IMR-90 (cell line): ENCODE data around the gene LCP1. TPM values are rescaled to one million over a fixed set of nuclear protein-coding genes. Genes with fewer than 3 reads are reported as not detected.

Source experiments
- ATAC-seq: fragments of 200-7000 bp; cut with Tn5 transposase; 2 replicates; pipeline ENCODE4 v1.9.1; 2020; ENCODE audit warnings: low read depth, mild to moderate bottlenecking, moderate library complexity
- BruUV-seq: library from RNA; stranded (reverse); fragments of 400-500 nt; replicated peaks from 2 replicates; lab custom pipeline; 2021; lab: Mats Ljungman, UMichigan
- CTCF ChIA-PET: fragments of 300-600 bp; formaldehyde crosslinking; extraction: SDS; loops from one replicate; lab custom pipeline; 2021; ENCODE audit warnings: antibody characterized with exemption; lab: Yijun Ruan, JAX
- POLR2A ChIA-PET: fragments of 300-600 bp; sonication (Branson Sonifier 250); formaldehyde crosslinking; loops from one replicate; lab custom pipeline; 2022; ENCODE audit warnings: antibody characterized with exemption; ENCODE audit not compliant: unreplicated experiment; lab: Charles Lee
- DNase-seq: peaks from one replicate; pipeline ENCODE4 v3.0.0; 2013
- H2AFZ ChIP-seq: replicated peaks from 2 replicates; pipeline ENCODE3; 2013; ENCODE audit warnings: low read length, mild to moderate bottlenecking; ENCODE audit not compliant: poor library complexity
- H2AK5ac ChIP-seq: 2 replicates; pipeline ENCODE4 v1.6.1; 2013; ENCODE audit warnings: low read depth, low read length, inconsistent platforms
- H2AK9ac ChIP-seq: replicated peaks from 2 replicates; pipeline ENCODE3; 2013; ENCODE audit warnings: mild to moderate bottlenecking, low read depth, low read length, moderate library complexity; ENCODE audit not compliant: poor library complexity
- H2BK120ac ChIP-seq: 2 replicates; pipeline ENCODE4 v1.6.1; 2013; ENCODE audit warnings: low read depth, low read length, inconsistent platforms
- H2BK15ac ChIP-seq: 3 replicates; pipeline ENCODE4 v1.6.1; 2013; ENCODE audit warnings: low read depth, low read length, inconsistent platforms
- H2BK20ac ChIP-seq: 2 replicates; pipeline ENCODE4 v1.6.1; 2013; ENCODE audit warnings: low read depth, mild to moderate bottlenecking, inconsistent platforms, low read length, moderate library complexity
- H2BK5ac ChIP-seq: 2 replicates; pipeline ENCODE4 v1.6.1; 2013; ENCODE audit warnings: mild to moderate bottlenecking, low read depth, low read length, inconsistent platforms; ENCODE audit not compliant: poor library complexity, severe bottlenecking
- H3K14ac ChIP-seq: replicated peaks from 2 replicates; pipeline ENCODE4 v1.6.1; 2013; ENCODE audit warnings: low read depth, low read length, inconsistent platforms
- H3K18ac ChIP-seq: 2 replicates; pipeline ENCODE4 v1.6.1; 2013; ENCODE audit warnings: low read depth, low read length, control low read depth
- H3K23ac ChIP-seq: 2 replicates; pipeline ENCODE4 v1.6.1; 2013; ENCODE audit warnings: low read depth, low read length, inconsistent platforms
- H3K27ac ChIP-seq: 2 replicates; pipeline ENCODE4 v1.5.1; 2013; ENCODE audit warnings: mild to moderate bottlenecking, control low read depth, low read length; ENCODE audit not compliant: insufficient read depth
- H3K27me3 ChIP-seq: 2 replicates; pipeline ENCODE4 v1.6.1; 2013; ENCODE audit warnings: low read length; ENCODE audit not compliant: control insufficient read depth, insufficient read depth
- H3K36me3 ChIP-seq: 2 replicates; pipeline ENCODE4 v1.6.1; 2013; ENCODE audit warnings: low read length, mixed read lengths; ENCODE audit not compliant: control insufficient read depth, insufficient read depth
- H3K4ac ChIP-seq: 2 replicates; pipeline ENCODE4 v1.6.1; 2013; ENCODE audit warnings: low read depth, low read length, inconsistent platforms
- H3K4me1 ChIP-seq: 2 replicates; pipeline ENCODE4 v1.6.1; 2013; ENCODE audit warnings: low read length, mixed read lengths; ENCODE audit not compliant: control insufficient read depth, insufficient read depth
- H3K4me2 ChIP-seq: 2 replicates; pipeline ENCODE4 v1.6.1; 2013; ENCODE audit warnings: low read depth, mild to moderate bottlenecking, control low read depth, low read length, moderate library complexity
- H3K4me3 ChIP-seq: 2 replicates; pipeline ENCODE4 v1.5.1; 2013; ENCODE audit warnings: low read depth, mild to moderate bottlenecking, control low read depth, low read length, moderate library complexity; ENCODE audit not compliant: insufficient read depth
- H3K56ac ChIP-seq: 2 replicates; pipeline ENCODE4 v1.6.1; 2013; ENCODE audit warnings: low read length, inconsistent platforms; ENCODE audit not compliant: insufficient read depth; ENCODE audit errors: extremely low read depth
- H3K79me1 ChIP-seq, 2 experiments: 2 replicates each; pipeline ENCODE4 v1.6.1; 2013; ENCODE audit warnings: low read length in 2 of 2, inconsistent platforms in 1 of 2, low read depth in 1 of 2
- H3K9ac ChIP-seq: 2 replicates; pipeline ENCODE4 v1.6.1; 2013; ENCODE audit warnings: low read depth, low read length, control low read depth
- H3K9me1 ChIP-seq: 2 replicates; pipeline ENCODE4 v1.6.1; 2013; ENCODE audit warnings: low read length, inconsistent platforms; ENCODE audit not compliant: insufficient read depth
- H3K9me3 ChIP-seq: 2 replicates; pipeline ENCODE4 v1.6.1; 2013; ENCODE audit warnings: low read length; ENCODE audit not compliant: control insufficient read depth, insufficient read depth
- H4K20me1 ChIP-seq: 2 replicates; pipeline ENCODE4 v1.6.1; 2013; ENCODE audit warnings: low read length, inconsistent platforms; ENCODE audit not compliant: insufficient read depth
- H4K5ac ChIP-seq: 2 replicates; pipeline ENCODE4 v1.6.1; 2013; ENCODE audit warnings: mild to moderate bottlenecking, low read depth, low read length, control low read depth
- H4K8ac ChIP-seq, 2 experiments: 2 replicates each; pipeline ENCODE4 v1.6.1; 2013; ENCODE audit warnings: low read depth in 2 of 2, low read length in 2 of 2, control low read depth in 1 of 2, inconsistent platforms in 1 of 2
- H4K91ac ChIP-seq: 2 replicates; pipeline ENCODE4 v1.6.1; 2013; ENCODE audit warnings: low read depth, low read length, inconsistent platforms; ENCODE audit not compliant: insufficient read depth
- BHLHE40 ChIP-seq: fragments of 150-350 bp; IDR thresholded peaks from 2 replicates; pipeline ENCODE4 v1.6.1; 2016; ENCODE audit warnings: mild to moderate bottlenecking, low read depth, low read length
- CEBPB ChIP-seq: IDR thresholded peaks from 2 replicates; pipeline ENCODE4 v1.6.1; 2012; ENCODE audit warnings: low read depth, low read length, improper control_type of control experiment
- CHD1 ChIP-seq: IDR thresholded peaks from 2 replicates; pipeline ENCODE4 v1.6.1; 2012; ENCODE audit warnings: low read depth, low read length, improper control_type of control experiment
- CTCF ChIP-seq: conservative IDR thresholded peaks from 2 replicates; pipeline ENCODE4 v1.5.1; 2012; ENCODE audit warnings: mild to moderate bottlenecking, low read depth, low read length, improper control_type of control experiment
- FOS ChIP-seq: fragments of 150-350 bp; IDR thresholded peaks from 2 replicates; pipeline ENCODE4 v1.6.1; 2016; ENCODE audit warnings: low read depth, low read length
- MAFK ChIP-seq: IDR thresholded peaks from 2 replicates; pipeline ENCODE4 v1.6.1; 2012; ENCODE audit warnings: low read depth, low read length, improper control_type of control experiment
- MAZ ChIP-seq: IDR thresholded peaks from 2 replicates; pipeline ENCODE4 v1.6.1; 2012; ENCODE audit warnings: low read depth, mild to moderate bottlenecking, low read length, improper control_type of control experiment, moderate library complexity, borderline replicate concordance
- MXI1 ChIP-seq: IDR thresholded peaks from 2 replicates; pipeline ENCODE4 v1.6.1; 2012; ENCODE audit warnings: low read depth, mild to moderate bottlenecking, low read length, moderate library complexity, borderline replicate concordance
- RAD21 ChIP-seq: IDR thresholded peaks from 2 replicates; pipeline ENCODE4 v1.6.1; 2012; ENCODE audit warnings: low read length, improper control_type of control experiment
- RFX5 ChIP-seq: IDR thresholded peaks from 2 replicates; pipeline ENCODE4 v1.8.0; 2012; ENCODE audit warnings: low read depth, mild to moderate bottlenecking, low read length, moderate library complexity
- SMC3 ChIP-seq: fragments of 150-350 bp; IDR thresholded peaks from 2 replicates; pipeline ENCODE4 v1.6.1; 2016; ENCODE audit warnings: low read depth, mild to moderate bottlenecking, antibody characterized with exemption, low read length, moderate library complexity
- USF2 ChIP-seq: fragments of 150-350 bp; IDR thresholded peaks from 2 replicates; pipeline ENCODE4 v1.6.1; 2017; ENCODE audit warnings: mild to moderate bottlenecking, antibody characterized with exemption, low read length, low read depth
- WGBS, 2 experiments: methylation state at CpG; one replicate each; pipeline versions ENCODE4 v1.1.5 to v1.1.7; 2013; ENCODE audit warnings: missing lambda C conversion rate in 2 of 2; ENCODE audit not compliant: insufficient read length in 1 of 2; ENCODE audit errors: extremely low coverage in 2 of 2; 5-methylcytosine and 5-hydroxymethylcytosine counted together
- dilution Hi-C: fragments of 300-500 bp; cut with HindIII; formaldehyde crosslinking; loops from one replicate; pipeline ENCODE4 v1.14.3; 2018; ENCODE audit warnings: low sequenced_read_pairs; ENCODE audit not compliant: unreplicated experiment
- in situ Hi-C: fragments of 300-500 bp; cut with MboI; formaldehyde crosslinking; loops from 3 replicates; pipeline ENCODE4 v1.14.3; 2019; ENCODE audit warnings: low sequenced_read_pairs, inconsistent platforms, mixed read lengths
- intact Hi-C: fragments of 100-400 bp; cut with micrococcal nuclease; formaldehyde crosslinking; loops from 2 replicates; pipeline ENCODE4 v1.10.0; 2022
- polyA plus RNA-seq, 3 experiments: library from polyadenylated mRNA; depleted of rRNA; stranded (reverse); fragments of >200 nt; gene quantifications; 2 replicates each; pipeline ENCODE4 v1.2.3, GENCODE V29; 2012; ENCODE audit warnings: low replicate concordance in 1 of 3
- total RNA-seq: library from RNA; depleted of rRNA; stranded (reverse); fragments of >200 nt; gene quantifications from 2 replicates; pipeline ENCODE4 v1.2.3, GENCODE V29; 2012
- TF ChIP-seq, protein P1 (sequence below): fragments of 150-350 bp; IDR thresholded peaks from 2 replicates; pipeline ENCODE4 v1.6.1; 2016; ENCODE audit warnings: low read depth, mild to moderate bottlenecking, low read length, moderate library complexity, borderline replicate concordance

The LCP1 gene
- total and polyA plus RNA-seq, 2 of the 4 experiments (the other 2 are of a cell fraction) = not detected

DNA sequence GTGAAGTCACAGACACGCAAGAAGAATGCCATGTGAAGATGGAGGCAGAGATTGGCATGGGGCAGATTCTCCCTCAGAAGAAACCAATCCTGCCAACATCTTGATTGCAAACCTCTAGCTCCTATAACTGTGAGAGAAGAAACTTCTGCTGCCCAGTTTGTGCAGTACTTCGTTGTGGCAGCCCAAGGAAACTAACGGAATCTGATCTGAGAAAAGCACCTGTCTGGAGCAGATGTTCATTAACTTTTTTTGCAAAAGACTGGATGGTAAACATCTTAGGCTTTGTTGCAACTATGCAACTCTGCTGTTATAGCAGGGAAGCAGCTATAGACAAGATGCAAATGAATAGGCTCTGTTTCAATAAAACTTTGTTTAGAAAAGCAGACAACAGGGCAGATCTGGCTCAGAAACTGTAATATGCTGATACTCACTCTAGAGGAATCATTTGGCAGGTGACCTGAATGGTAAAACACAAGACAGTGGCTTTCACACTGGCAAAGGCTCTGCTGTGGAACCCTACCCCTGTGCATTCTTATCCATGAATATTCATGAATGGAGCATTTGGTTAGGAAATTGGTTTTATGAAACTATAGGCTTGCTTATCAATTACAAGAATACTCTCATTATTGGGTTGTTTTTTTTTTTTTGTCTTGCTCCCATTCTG, 51.9 kb downstream of the LCP1 start:
- no peak overlapping the region for H3K27ac ChIP-seq
- H4K91ac ChIP-seq = no peak overlapping the region
- H3K79me1 ChIP-seq = no peaks in the 10 kb centered on the region
- no peak overlapping the region for H4K5ac ChIP-seq
- no peak overlapping the region for H2AK9ac ChIP-seq
- no peak overlapping the region for H3K14ac ChIP-seq
- no peak overlapping the region for H3K23ac ChIP-seq
- CTCF ChIA-PET = interaction anchor here (0.7 to 1.1 kb wide), 2 partner anchors 9 to 406 kb away, joined by 3 read pairs; no protein-coding TSS in a partner anchor
- no peak overlapping the region for H3K56ac ChIP-seq
- H3K4ac ChIP-seq = no peak overlapping the region
- POLR2A ChIA-PET = no interaction called here
- no peak overlapping the region for H2AK5ac ChIP-seq
- TF ChIP-seq BHLHE40 = no peak
- TF ChIP-seq, protein P1, sequence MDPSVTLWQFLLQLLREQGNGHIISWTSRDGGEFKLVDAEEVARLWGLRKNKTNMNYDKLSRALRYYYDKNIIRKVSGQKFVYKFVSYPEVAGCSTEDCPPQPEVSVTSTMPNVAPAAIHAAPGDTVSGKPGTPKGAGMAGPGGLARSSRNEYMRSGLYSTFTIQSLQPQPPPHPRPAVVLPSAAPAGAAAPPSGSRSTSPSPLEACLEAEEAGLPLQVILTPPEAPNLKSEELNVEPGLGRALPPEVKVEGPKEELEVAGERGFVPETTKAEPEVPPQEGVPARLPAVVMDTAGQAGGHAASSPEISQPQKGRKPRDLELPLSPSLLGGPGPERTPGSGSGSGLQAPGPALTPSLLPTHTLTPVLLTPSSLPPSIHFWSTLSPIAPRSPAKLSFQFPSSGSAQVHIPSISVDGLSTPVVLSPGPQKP = no peak
- no peak for TF ChIP-seq MXI1
- TF ChIP-seq USF2 = no peak
- TF ChIP-seq CEBPB = no peak
- TF ChIP-seq MAFK = no peak
- no peak for TF ChIP-seq SMC3
- TF ChIP-seq MAZ = no peak
- TF ChIP-seq RAD21 = no peak
- TF ChIP-seq RFX5 = no peak
- no peak for TF ChIP-seq FOS
- no peak for TF ChIP-seq CTCF
- no peak for TF ChIP-seq CHD1
- no peak overlapping the region for H2AFZ ChIP-seq
- no peak overlapping the region for H3K4me3 ChIP-seq
- H4K8ac ChIP-seq = no peak overlapping the region
- no peaks in the 10 kb centered on the region for H3K9me3 ChIP-seq
- no peaks in the 10 kb centered on the region for H4K20me1 ChIP-seq
- no peak overlapping the region for H3K9ac ChIP-seq
- H3K27me3 ChIP-seq = peaks cover 8% of the 10 kb centered on the region
- H2BK15ac ChIP-seq = no peak overlapping the region
- H3K4me2 ChIP-seq = no peak overlapping the region
- intact Hi-C loops = no loop called here
- in situ Hi-C loops = loop anchor here (10.0 kb wide), 1 partner anchor 505 kb away; no protein-coding TSS in a partner anchor
- no peak overlapping the region for H2BK20ac ChIP-seq
- WGBS, 2 experiments = 50% methylated on average over 1 of the region's 3 CpGs; no CpG with 5 or more reads in 1 of the 2 experiments
- H3K4me1 ChIP-seq = no peaks in the 10 kb centered on the region
- H3K36me3 ChIP-seq = no peaks in the 10 kb centered on the region
- no peak overlapping the region for H3K18ac ChIP-seq
- H3K9me1 ChIP-seq = no peaks in the 10 kb centered on the region
- no TSS peak for BruUV-seq
- ATAC-seq (no peak), DNase-seq (no peak)
- no peak overlapping the region for H2BK120ac ChIP-seq
- H2BK5ac ChIP-seq = no peak overlapping the region
- dilution Hi-C loops = no loop called here
